GM23338 (cell line): ENCODE results near the gene SHFL. TPM values are rescaled to one million over a fixed set of nuclear protein-coding genes. Genes with fewer than 3 reads are reported as not detected.

ENCODE experiments used
- ATAC-seq: fragments of 200-7000 bp; cut with Tn5 transposase; 3 replicates; pipeline ENCODE4 v1.9.1; 2020
- DNase-seq: peaks from one replicate; pipeline ENCODE4 v3.0.0-alpha.2; 2015; ENCODE audit warnings: low spot score
- H2AFZ ChIP-seq: fragments of 200-600 bp; sonication (generic); 2 replicates; pipeline ENCODE4 v1.8.0; 2016; ENCODE audit warnings: antibody characterized with exemption, mild to moderate bottlenecking, moderate library complexity
- H3F3A ChIP-seq: fragments of 200-600 bp; sonication (generic); replicated peaks from 2 replicates; pipeline ENCODE4 v1.8.0; 2017; ENCODE audit warnings: antibody characterized with exemption, mixed run types, low read depth
- H3K27ac ChIP-seq: fragments of 200-600 bp; sonication (generic); 2 replicates; pipeline ENCODE4 v1.6.1; 2016; ENCODE audit warnings: low read depth
- H3K27me3 ChIP-seq: fragments of 200-600 bp; sonication (generic); 2 replicates; pipeline ENCODE4 v1.8.0; 2016; ENCODE audit warnings: mild to moderate bottlenecking, mixed run types, moderate library complexity; ENCODE audit not compliant: insufficient read depth
- H3K36me3 ChIP-seq: fragments of 200-600 bp; sonication (generic); 2 replicates; pipeline ENCODE4 v1.8.0; 2016; ENCODE audit warnings: mild to moderate bottlenecking; ENCODE audit not compliant: insufficient read depth
- H3K4me1 ChIP-seq: fragments of 200-600 bp; sonication (generic); 2 replicates; pipeline ENCODE4 v1.8.0; 2016; ENCODE audit warnings: mild to moderate bottlenecking, moderate library complexity; ENCODE audit not compliant: insufficient read depth
- H3K4me2 ChIP-seq: fragments of 200-600 bp; sonication (generic); 2 replicates; pipeline ENCODE4 v1.7.1; 2017; ENCODE audit warnings: mixed run types
- H3K4me3 ChIP-seq: fragments of 200-600 bp; sonication (generic); 2 replicates; pipeline ENCODE4 v1.6.1; 2016; ENCODE audit warnings: mixed run types
- H3K79me2 ChIP-seq: fragments of 200-600 bp; sonication (generic); replicated peaks from 2 replicates; pipeline ENCODE4 v1.8.0; 2017; ENCODE audit warnings: mild to moderate bottlenecking; ENCODE audit not compliant: insufficient read depth
- H3K9me2 ChIP-seq: fragments of 200-600 bp; sonication (generic); 2 replicates; pipeline ENCODE4 v1.8.0; 2017; ENCODE audit not compliant: insufficient read depth
- H4K20me1 ChIP-seq: fragments of 200-600 bp; sonication (generic); replicated peaks from 2 replicates; pipeline ENCODE4 v1.8.0; 2017; ENCODE audit warnings: mild to moderate bottlenecking; ENCODE audit not compliant: insufficient read depth
- H3K27ac Mint-ChIP-seq: 2 replicates; pipeline ENCODE4 v1.8.0; 2020; ENCODE audit warnings: inconsistent platforms, mild to moderate bottlenecking, moderate library complexity, mixed read lengths
- H3K27me3 Mint-ChIP-seq: 3 replicates; pipeline ENCODE4 v1.8.0; 2022; ENCODE audit warnings: low read depth, mild to moderate bottlenecking, moderate library complexity, mixed read lengths, inconsistent platforms; ENCODE audit not compliant: insufficient read depth, poor library complexity
- H3K36me3 Mint-ChIP-seq: 3 replicates; pipeline ENCODE4 v1.8.0; 2021; ENCODE audit warnings: low read depth, mild to moderate bottlenecking, inconsistent platforms, moderate library complexity, mixed read lengths
- H3K4me1 Mint-ChIP-seq: 3 replicates; pipeline ENCODE4 v1.8.0; 2020; ENCODE audit warnings: mild to moderate bottlenecking, inconsistent platforms, mixed read lengths
- H3K4me3 Mint-ChIP-seq: 3 replicates; pipeline ENCODE4 v1.8.0; 2021; ENCODE audit warnings: moderate library complexity, mild to moderate bottlenecking, inconsistent platforms, mixed read lengths
- H3K9me3 Mint-ChIP-seq: 3 replicates; pipeline ENCODE4 v1.8.0; 2020; ENCODE audit warnings: moderate library complexity, mild to moderate bottlenecking, inconsistent platforms, mixed read lengths
- CREB1 ChIP-seq: fragments of 250-450 bp; sonication (Bioruptor Pico); IDR thresholded peaks from 2 replicates; pipeline ENCODE4 v1.5.0; 2020; ENCODE audit warnings: low read depth, mild to moderate bottlenecking, moderate library complexity
- ETS1 ChIP-seq: IDR thresholded peaks from 2 replicates; pipeline ENCODE4 v1.6.1; 2016; ENCODE audit warnings: antibody characterized with exemption
- EZH2 ChIP-seq: fragments of 200-600 bp; sonication (generic); IDR thresholded peaks from one replicate; pipeline ENCODE4 v1.8.0; 2017; ENCODE audit warnings: antibody characterized with exemption, mild to moderate bottlenecking, low read depth; ENCODE audit not compliant: unreplicated experiment
- EZH2phosphoT487 ChIP-seq: fragments of 200-600 bp; sonication (generic); IDR thresholded peaks from one replicate; pipeline ENCODE4 v1.8.1; 2018; ENCODE audit warnings: antibody characterized with exemption; ENCODE audit not compliant: unreplicated experiment
- JUNB ChIP-seq: IDR thresholded peaks from one replicate; pipeline ENCODE4 v1.6.1; 2016; ENCODE audit warnings: antibody characterized with exemption; ENCODE audit not compliant: unreplicated experiment
- NANOG ChIP-seq: IDR thresholded peaks from 2 replicates; pipeline ENCODE4 v1.6.1; 2016; ENCODE audit warnings: antibody characterized with exemption, borderline replicate concordance
- POLR2AphosphoS5 ChIP-seq: IDR thresholded peaks from 2 replicates; pipeline ENCODE4 v1.6.1; 2016; ENCODE audit warnings: antibody characterized with exemption, low read depth
- STAT1 ChIP-seq: IDR thresholded peaks from one replicate; pipeline ENCODE4 v1.6.1; 2016; ENCODE audit warnings: antibody characterized with exemption; ENCODE audit not compliant: unreplicated experiment
- ZNF114 ChIP-seq: fragments of 250-450 bp; sonication (Bioruptor Pico); IDR thresholded peaks from 2 replicates; pipeline ENCODE4 v1.5.0; 2020; ENCODE audit warnings: mild to moderate bottlenecking, moderate library complexity
- ZNF331 ChIP-seq: fragments of 250-450 bp; sonication (Bioruptor Pico); IDR thresholded peaks from 2 replicates; pipeline ENCODE4 v1.5.0; 2020; ENCODE audit warnings: low read depth, mild to moderate bottlenecking, moderate library complexity
- polyA plus RNA-seq: library from polyadenylated mRNA; unstranded; fragments of >200 nt; fragmentation: Nextera tagmentation; extraction: Ambion mirVana; gene quantifications from 2 replicates; pipeline ENCODE4 v1.2.1, GENCODE V29; 2016
- total RNA-seq: library from RNA; depleted of rRNA; stranded (reverse); fragments of >200 nt; shearing (Covaris generic); gene quantifications from 2 replicates; pipeline ENCODE4 v1.2.3, GENCODE V29; 2014
- TF ChIP-seq, protein P1 (sequence below), 2 experiments: fragments of 200-600 bp in 1 of 2; sonication (generic) in 1 of 2; conservative IDR thresholded peaks; 2 replicates each; pipeline versions ENCODE4 v1.5.1 to v1.6.1; 2016 to 2017; ENCODE audit warnings: antibody characterized with exemption in 2 of 2, low read depth in 2 of 2, mild to moderate bottlenecking in 2 of 2, moderate library complexity in 1 of 2
- TF ChIP-seq, protein P2 (sequence below): IDR thresholded peaks from one replicate; pipeline ENCODE4 v1.6.1; 2018; ENCODE audit warnings: antibody characterized with exemption; ENCODE audit not compliant: unreplicated experiment
- TF ChIP-seq, protein P3 (sequence below): fragments of 250-450 bp; sonication (Bioruptor Pico); IDR thresholded peaks from 2 replicates; pipeline ENCODE4 v1.5.0; 2020; ENCODE audit warnings: mild to moderate bottlenecking, moderate library complexity

SHFL gene
- total and polyA plus RNA-seq, 2 experiments from 2014 or later: 31.7 to 32.1 TPM

- Mint-ChIP-seq H3K4me1 (peaks cover 2% of the 10 kb centered on the region; the same call in 2 of the 3 replicates), H3K27me3 (peaks cover 31% of the 10 kb centered on the region), H3K27ac (no peak overlapping the region), H3K36me3 (peaks cover 11% of the 10 kb centered on the region), H3K9me3 (no peaks in the 10 kb centered on the region; the same call in 2 of the 3 replicates), H3K4me3 (peak overlapping the region; percentile 47; the same call in 2 of the 3 replicates)
- Histone ChIP-seq H3K79me2 (no peaks in the 10 kb centered on the region), H4K20me1 (no peaks in the 10 kb centered on the region), H3K4me2 (peak overlapping the region; percentile 86), H3K9me2 (no peaks in the 10 kb centered on the region), H3K4me3 (peak overlapping the region; percentile 55), H3F3A (peaks cover 5% of the 10 kb centered on the region), H3K27me3 (peaks cover 29% of the 10 kb centered on the region), H3K27ac (no peak overlapping the region), H3K4me1 (no peaks in the 10 kb centered on the region; the same call in 1 of the 2 replicates), H2AFZ (peak overlapping the region; percentile 91), H3K36me3 (no peaks in the 10 kb centered on the region)
- peak; percentile 80 for ATAC-seq
- TF ChIP-seq, protein P1, sequence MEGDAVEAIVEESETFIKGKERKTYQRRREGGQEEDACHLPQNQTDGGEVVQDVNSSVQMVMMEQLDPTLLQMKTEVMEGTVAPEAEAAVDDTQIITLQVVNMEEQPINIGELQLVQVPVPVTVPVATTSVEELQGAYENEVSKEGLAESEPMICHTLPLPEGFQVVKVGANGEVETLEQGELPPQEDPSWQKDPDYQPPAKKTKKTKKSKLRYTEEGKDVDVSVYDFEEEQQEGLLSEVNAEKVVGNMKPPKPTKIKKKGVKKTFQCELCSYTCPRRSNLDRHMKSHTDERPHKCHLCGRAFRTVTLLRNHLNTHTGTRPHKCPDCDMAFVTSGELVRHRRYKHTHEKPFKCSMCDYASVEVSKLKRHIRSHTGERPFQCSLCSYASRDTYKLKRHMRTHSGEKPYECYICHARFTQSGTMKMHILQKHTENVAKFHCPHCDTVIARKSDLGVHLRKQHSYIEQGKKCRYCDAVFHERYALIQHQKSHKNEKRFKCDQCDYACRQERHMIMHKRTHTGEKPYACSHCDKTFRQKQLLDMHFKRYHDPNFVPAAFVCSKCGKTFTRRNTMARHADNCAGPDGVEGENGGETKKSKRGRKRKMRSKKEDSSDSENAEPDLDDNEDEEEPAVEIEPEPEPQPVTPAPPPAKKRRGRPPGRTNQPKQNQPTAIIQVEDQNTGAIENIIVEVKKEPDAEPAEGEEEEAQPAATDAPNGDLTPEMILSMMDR (conservative IDR thresholded peaks at IDR 0.05; ENCODE audit: low read depth in 2 of 2): no peak
- no peak for TF ChIP-seq EZH2phosphoT487
- TF ChIP-seq ZNF331 (CRISPR knock-in tag): no peak
- TF ChIP-seq EZH2: no peak
- TF ChIP-seq, protein P2, sequence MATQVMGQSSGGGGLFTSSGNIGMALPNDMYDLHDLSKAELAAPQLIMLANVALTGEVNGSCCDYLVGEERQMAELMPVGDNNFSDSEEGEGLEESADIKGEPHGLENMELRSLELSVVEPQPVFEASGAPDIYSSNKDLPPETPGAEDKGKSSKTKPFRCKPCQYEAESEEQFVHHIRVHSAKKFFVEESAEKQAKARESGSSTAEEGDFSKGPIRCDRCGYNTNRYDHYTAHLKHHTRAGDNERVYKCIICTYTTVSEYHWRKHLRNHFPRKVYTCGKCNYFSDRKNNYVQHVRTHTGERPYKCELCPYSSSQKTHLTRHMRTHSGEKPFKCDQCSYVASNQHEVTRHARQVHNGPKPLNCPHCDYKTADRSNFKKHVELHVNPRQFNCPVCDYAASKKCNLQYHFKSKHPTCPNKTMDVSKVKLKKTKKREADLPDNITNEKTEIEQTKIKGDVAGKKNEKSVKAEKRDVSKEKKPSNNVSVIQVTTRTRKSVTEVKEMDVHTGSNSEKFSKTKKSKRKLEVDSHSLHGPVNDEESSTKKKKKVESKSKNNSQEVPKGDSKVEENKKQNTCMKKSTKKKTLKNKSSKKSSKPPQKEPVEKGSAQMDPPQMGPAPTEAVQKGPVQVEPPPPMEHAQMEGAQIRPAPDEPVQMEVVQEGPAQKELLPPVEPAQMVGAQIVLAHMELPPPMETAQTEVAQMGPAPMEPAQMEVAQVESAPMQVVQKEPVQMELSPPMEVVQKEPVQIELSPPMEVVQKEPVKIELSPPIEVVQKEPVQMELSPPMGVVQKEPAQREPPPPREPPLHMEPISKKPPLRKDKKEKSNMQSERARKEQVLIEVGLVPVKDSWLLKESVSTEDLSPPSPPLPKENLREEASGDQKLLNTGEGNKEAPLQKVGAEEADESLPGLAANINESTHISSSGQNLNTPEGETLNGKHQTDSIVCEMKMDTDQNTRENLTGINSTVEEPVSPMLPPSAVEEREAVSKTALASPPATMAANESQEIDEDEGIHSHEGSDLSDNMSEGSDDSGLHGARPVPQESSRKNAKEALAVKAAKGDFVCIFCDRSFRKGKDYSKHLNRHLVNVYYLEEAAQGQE: no peak
- no peak for TF ChIP-seq NANOG
- no peak for TF ChIP-seq STAT1
- TF ChIP-seq ETS1: no peak
- peak; percentile 87 for TF ChIP-seq POLR2AphosphoS5
- no peak for TF ChIP-seq ZNF114
- no peak for TF ChIP-seq JUNB
- TF ChIP-seq CREB1 (CRISPR knock-in tag): peak; percentile 54
- TF ChIP-seq, protein P3, sequence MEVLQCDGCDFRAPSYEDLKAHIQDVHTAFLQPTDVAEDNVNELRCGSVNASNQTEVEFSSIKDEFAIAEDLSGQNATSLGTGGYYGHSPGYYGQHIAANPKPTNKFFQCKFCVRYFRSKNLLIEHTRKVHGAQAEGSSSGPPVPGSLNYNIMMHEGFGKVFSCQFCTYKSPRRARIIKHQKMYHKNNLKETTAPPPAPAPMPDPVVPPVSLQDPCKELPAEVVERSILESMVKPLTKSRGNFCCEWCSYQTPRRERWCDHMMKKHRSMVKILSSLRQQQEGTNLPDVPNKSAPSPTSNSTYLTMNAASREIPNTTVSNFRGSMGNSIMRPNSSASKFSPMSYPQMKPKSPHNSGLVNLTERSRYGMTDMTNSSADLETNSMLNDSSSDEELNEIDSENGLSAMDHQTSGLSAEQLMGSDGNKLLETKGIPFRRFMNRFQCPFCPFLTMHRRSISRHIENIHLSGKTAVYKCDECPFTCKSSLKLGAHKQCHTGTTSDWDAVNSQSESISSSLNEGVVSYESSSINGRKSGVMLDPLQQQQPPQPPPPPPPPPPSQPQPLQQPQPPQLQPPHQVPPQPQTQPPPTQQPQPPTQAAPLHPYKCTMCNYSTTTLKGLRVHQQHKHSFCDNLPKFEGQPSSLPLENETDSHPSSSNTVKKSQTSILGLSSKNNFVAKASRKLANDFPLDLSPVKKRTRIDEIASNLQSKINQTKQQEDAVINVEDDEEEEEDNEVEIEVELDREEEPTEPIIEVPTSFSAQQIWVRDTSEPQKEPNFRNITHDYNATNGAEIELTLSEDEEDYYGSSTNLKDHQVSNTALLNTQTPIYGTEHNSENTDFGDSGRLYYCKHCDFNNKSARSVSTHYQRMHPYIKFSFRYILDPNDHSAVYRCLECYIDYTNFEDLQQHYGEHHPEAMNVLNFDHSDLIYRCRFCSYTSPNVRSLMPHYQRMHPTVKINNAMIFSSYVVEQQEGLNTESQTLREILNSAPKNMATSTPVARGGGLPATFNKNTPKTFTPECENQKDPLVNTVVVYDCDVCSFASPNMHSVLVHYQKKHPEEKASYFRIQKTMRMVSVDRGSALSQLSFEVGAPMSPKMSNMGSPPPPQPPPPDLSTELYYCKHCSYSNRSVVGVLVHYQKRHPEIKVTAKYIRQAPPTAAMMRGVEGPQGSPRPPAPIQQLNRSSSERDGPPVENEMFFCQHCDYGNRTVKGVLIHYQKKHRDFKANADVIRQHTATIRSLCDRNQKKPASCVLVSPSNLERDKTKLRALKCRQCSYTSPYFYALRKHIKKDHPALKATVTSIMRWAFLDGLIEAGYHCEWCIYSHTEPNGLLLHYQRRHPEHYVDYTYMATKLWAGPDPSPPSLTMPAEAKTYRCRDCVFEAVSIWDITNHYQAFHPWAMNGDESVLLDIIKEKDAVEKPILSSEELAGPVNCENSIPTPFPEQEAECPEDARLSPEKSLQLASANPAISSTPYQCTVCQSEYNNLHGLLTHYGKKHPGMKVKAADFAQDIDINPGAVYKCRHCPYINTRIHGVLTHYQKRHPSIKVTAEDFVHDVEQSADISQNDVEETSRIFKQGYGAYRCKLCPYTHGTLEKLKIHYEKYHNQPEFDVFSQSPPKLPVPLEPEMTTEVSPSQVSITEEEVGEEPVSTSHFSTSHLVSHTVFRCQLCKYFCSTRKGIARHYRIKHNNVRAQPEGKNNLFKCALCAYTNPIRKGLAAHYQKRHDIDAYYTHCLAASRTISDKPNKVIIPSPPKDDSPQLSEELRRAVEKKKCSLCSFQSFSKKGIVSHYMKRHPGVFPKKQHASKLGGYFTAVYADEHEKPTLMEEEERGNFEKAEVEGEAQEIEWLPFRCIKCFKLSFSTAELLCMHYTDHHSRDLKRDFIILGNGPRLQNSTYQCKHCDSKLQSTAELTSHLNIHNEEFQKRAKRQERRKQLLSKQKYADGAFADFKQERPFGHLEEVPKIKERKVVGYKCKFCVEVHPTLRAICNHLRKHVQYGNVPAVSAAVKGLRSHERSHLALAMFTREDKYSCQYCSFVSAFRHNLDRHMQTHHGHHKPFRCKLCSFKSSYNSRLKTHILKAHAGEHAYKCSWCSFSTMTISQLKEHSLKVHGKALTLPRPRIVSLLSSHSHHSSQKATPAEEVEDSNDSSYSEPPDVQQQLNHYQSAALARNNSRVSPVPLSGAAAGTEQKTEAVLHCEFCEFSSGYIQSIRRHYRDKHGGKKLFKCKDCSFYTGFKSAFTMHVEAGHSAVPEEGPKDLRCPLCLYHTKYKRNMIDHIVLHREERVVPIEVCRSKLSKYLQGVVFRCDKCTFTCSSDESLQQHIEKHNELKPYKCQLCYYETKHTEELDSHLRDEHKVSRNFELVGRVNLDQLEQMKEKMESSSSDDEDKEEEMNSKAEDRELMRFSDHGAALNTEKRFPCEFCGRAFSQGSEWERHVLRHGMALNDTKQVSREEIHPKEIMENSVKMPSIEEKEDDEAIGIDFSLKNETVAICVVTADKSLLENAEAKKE (CRISPR knock-in tag): no peak
- peak; percentile 87 for DNase-seq
Observed at GRCh38 chr19:10095948-10096614, 10.0 kb downstream of the SHFL start.
